GM12878 (cell line): ENCODE data around the gene MAP4. TPM values are rescaled to one million over a fixed set of nuclear protein-coding genes. Genes with fewer than 3 reads are reported as not detected.

Source experiments
- ATAC-seq: fragments of 200-7000 bp; cut with Tn5 transposase; 3 replicates; pipeline ENCODE4 v1.9.1; 2020; ENCODE audit warnings: mild to moderate bottlenecking, moderate library complexity
- BruUV-seq: library from RNA; stranded (reverse); fragments of 400-500 nt; replicated peaks from 2 replicates; lab custom pipeline; 2021; lab: Mats Ljungman, UMichigan
- CTCF ChIA-PET: fragments of 300-600 bp; sonication (Branson Sonifier 250); formaldehyde crosslinking; extraction: SDS; loops from one replicate; lab custom pipeline; 2021; ENCODE audit warnings: inconsistent platforms; lab: Yijun Ruan, JAX
- POLR2A ChIA-PET: fragments of 350-600 bp; formaldehyde crosslinking; extraction: SDS; loops from one replicate; lab custom pipeline; 2021; ENCODE audit warnings: inconsistent platforms; lab: Charles Lee
- RAD21 ChIA-PET: fragments of 300-600 bp; sonication (Branson Sonifier 250); formaldehyde crosslinking; loops from one replicate; lab custom pipeline; 2023; ENCODE audit warnings: antibody characterized with exemption; ENCODE audit not compliant: unreplicated experiment; lab: Charles Lee
- SMC1A ChIA-PET: fragments of 300-600 bp; sonication (Branson Sonifier 250); formaldehyde crosslinking; loops from one replicate; lab custom pipeline; 2023; ENCODE audit not compliant: unreplicated experiment, uncharacterized antibody; lab: Charles Lee
- DNase-seq: peaks from one replicate; pipeline ENCODE4 v3.0.0-alpha.2; 2011; ENCODE audit warnings: low read depth, low spot score
- FAIRE-seq: peaks from 3 replicates; lab custom pipeline; 2011; peaks lifted over from hg19 to GRCh38; lab: Jason Lieb, UNC
- H2AFZ ChIP-seq: 2 replicates; pipeline ENCODE4 v1.6.0; 2011; ENCODE audit warnings: low read depth, low read length, control low read depth; ENCODE audit not compliant: control insufficient read depth
- H3K27ac ChIP-seq: 2 replicates; pipeline ENCODE4 v1.5.1; 2011; ENCODE audit warnings: control low read depth; ENCODE audit not compliant: control insufficient read depth, insufficient read depth
- H3K27me3 ChIP-seq, 2 experiments: replicated peaks in 1 of 2; 2 replicates each; pipeline versions ENCODE4 v1.6.0 to v1.6.1; 2011; ENCODE audit warnings: low read length in 1 of 2; ENCODE audit not compliant: control insufficient read depth in 2 of 2, insufficient read depth in 2 of 2
- H3K36me3 ChIP-seq, 2 experiments: 2 replicates each; pipeline ENCODE4 v1.5.1; 2011; ENCODE audit warnings: low read length in 1 of 2; ENCODE audit not compliant: control insufficient read depth in 2 of 2, insufficient read depth in 2 of 2
- H3K4me1 ChIP-seq: 2 replicates; pipeline ENCODE4 v1.6.1; 2011; ENCODE audit warnings: mild to moderate bottlenecking, low read length, moderate library complexity, mixed read lengths; ENCODE audit not compliant: control insufficient read depth, insufficient read depth
- H3K4me2 ChIP-seq: 2 replicates; pipeline ENCODE4 v1.6.0; 2011; ENCODE audit warnings: control low read depth; ENCODE audit not compliant: control insufficient read depth, insufficient read depth
- H3K4me3 ChIP-seq: fragments of 200-600 bp; sonication (generic); 2 replicates; pipeline ENCODE4 v1.5.1; 2016
- H3K79me2 ChIP-seq: 2 replicates; pipeline ENCODE4 v1.6.0; 2011; ENCODE audit warnings: low read length; ENCODE audit not compliant: control insufficient read depth, insufficient read depth
- H3K9ac ChIP-seq: 2 replicates; pipeline ENCODE4 v1.8.0; 2011; ENCODE audit warnings: low read length, control low read depth, mixed read lengths; ENCODE audit not compliant: control insufficient read depth, insufficient read depth
- H3K9me3 ChIP-seq: replicated peaks from 3 replicates; pipeline ENCODE4 v1.5.1; 2011; ENCODE audit warnings: mild to moderate bottlenecking, low read length; ENCODE audit not compliant: control insufficient read depth, insufficient read depth
- H4K20me1 ChIP-seq: 2 replicates; pipeline ENCODE4 v1.6.0; 2011; ENCODE audit not compliant: control insufficient read depth, insufficient read depth
- ATF7 ChIP-seq: fragments of 450-650 bp; IDR thresholded peaks from 2 replicates; pipeline ENCODE4 v1.6.1; 2016; ENCODE audit warnings: low read depth, mild to moderate bottlenecking
- BCL11A ChIP-seq: IDR thresholded peaks from 2 replicates; pipeline ENCODE4 v1.6.1; 2011; ENCODE audit warnings: low read depth, low read length
- CHD4 ChIP-seq: fragments of 200-600 bp; sonication (generic); IDR thresholded peaks from 2 replicates; pipeline ENCODE4 v1.6.1; 2016; ENCODE audit warnings: mild to moderate bottlenecking
- ESRRA ChIP-seq: IDR thresholded peaks from 2 replicates; pipeline ENCODE4 v1.6.1; 2012; ENCODE audit warnings: mild to moderate bottlenecking, low read length, improper control_type of control experiment
- FOS ChIP-seq: IDR thresholded peaks from 3 replicates; pipeline ENCODE4 v1.6.1; 2011; ENCODE audit warnings: borderline replicate concordance; ENCODE audit not compliant: insufficient read length; ENCODE audit errors: extremely low read depth
- HDGF ChIP-seq: fragments of 450-650 bp; IDR thresholded peaks from 2 replicates; pipeline ENCODE4 v1.6.1; 2016; ENCODE audit warnings: antibody characterized with exemption
- MLLT1 ChIP-seq: fragments of 450-650 bp; IDR thresholded peaks from 2 replicates; pipeline ENCODE4 v1.6.1; 2016; ENCODE audit warnings: mild to moderate bottlenecking
- NFYB ChIP-seq: IDR thresholded peaks from 2 replicates; pipeline ENCODE4 v1.6.1; 2011; ENCODE audit warnings: low read depth, mild to moderate bottlenecking, low read length, improper control_type of control experiment, moderate library complexity; ENCODE audit not compliant: insufficient read depth
- PKNOX1 ChIP-seq: fragments of 450-650 bp; IDR thresholded peaks from 2 replicates; pipeline ENCODE4 v1.6.1; 2016; ENCODE audit warnings: mild to moderate bottlenecking
- ZBED1 ChIP-seq: IDR thresholded peaks from 2 replicates; pipeline ENCODE4 v1.6.1; 2016; ENCODE audit warnings: borderline replicate concordance
- ZNF592 ChIP-seq: fragments of 450-650 bp; IDR thresholded peaks from 2 replicates; pipeline ENCODE4 v1.6.1; 2017; ENCODE audit warnings: mild to moderate bottlenecking, moderate library complexity
- WGBS: methylation state at CpG from one replicate; pipeline ENCODE4 v1.1.6; 2016; ENCODE audit warnings: low lambda C conversion rate; ENCODE audit not compliant: insufficient replicate concordance, insufficient coverage; ENCODE audit errors: missing lambda C conversion rate; 5-methylcytosine and 5-hydroxymethylcytosine counted together
- in situ Hi-C: fragments of 300-500 bp; cut with MboI; formaldehyde crosslinking; loops from 9 replicates; pipeline ENCODE4 v1.14.3; 2018; ENCODE audit warnings: mixed read lengths
- intact Hi-C: fragments of 100-400 bp; cut with micrococcal nuclease; formaldehyde crosslinking; loops from one replicate; pipeline ENCODE4 v1.14.2; 2022; ENCODE audit not compliant: unreplicated experiment
- polyA plus RNA-seq, 11 experiments: library from polyadenylated mRNA; depleted of rRNA in 4 of 11; unstranded in 6 of 11; stranded (reverse) in 5 of 11; fragments of >200 nt; fragmentation: Nextera tagmentation in 4 of 11; fragmentation: Illumina TruSeq in 1 of 11; extraction: Ambion mirVana in 4 of 11; extraction: Trizol in 1 of 11; gene quantifications; 1 replicate in 1 of 11; 2 replicates in 10 of 11; pipeline versions ENCODE4 v1.2.1 to v1.2.3, GENCODE V29; 2011 to 2016; ENCODE audit warnings: inconsistent platforms in 2 of 11, missing spikeins in 2 of 11, low read depth in 1 of 11
- total RNA-seq, 4 experiments: library from RNA; depleted of rRNA in 3 of 4; stranded (reverse); fragments of >200 nt in 3 of 4; fragmentation: Illumina TruSeq in 1 of 4; extraction: Trizol in 1 of 4; gene quantifications; 2 replicates each; pipeline versions ENCODE4 v1.2.1 to v1.2.3, GENCODE V29; 2013 to 2021

Gene MAP4
- total and polyA plus RNA-seq, 10 of the 15 experiments (the other 5 are each of a cell fraction or from before 2014, with no cell fraction given) = 22.2 to 145 (median 47.2) TPM

- no peaks in the 10 kb centered on the region for H4K20me1 ChIP-seq
- no peaks in the 10 kb centered on the region; the same call in none of the 2 replicates for H3K79me2 ChIP-seq
- intact Hi-C loops = no loop called here
- peaks cover 17% of the 10 kb centered on the region for H3K4me1 ChIP-seq
- ChIA-PET RAD21 (interaction anchor here (0.6 kb wide), 1 partner anchor 110 kb away, joined by 3 read pairs; no protein-coding TSS in a partner anchor), SMC1A (no interaction called here), CTCF (no interaction called here), POLR2A (no interaction called here)
- no peak for DNase-seq
- TF ChIP-seq ZBED1 (no peak), MLLT1 (no peak), ZNF592 (no peak), ATF7 (no peak), ESRRA (no peak), BCL11A (no peak), NFYB (no peak), PKNOX1 (no peak), HDGF (no peak), CHD4 (no peak), FOS (no peak)
- H3K4me2 ChIP-seq = no peak overlapping the region
- in situ Hi-C loops = no loop called here
- 0 out of 4 replicates have a peak, but pooled peaks cover 0 to 2% of the 10 kb centered on the region in 2 experiments for H3K36me3 ChIP-seq
- H3K9me3 ChIP-seq = no peaks in the 10 kb centered on the region
- H3K4me3 ChIP-seq = no peak overlapping the region
- no peak overlapping the region for H3K27ac ChIP-seq
- 97% methylated on average over 8 of the region's 8 CpGs for WGBS
- H3K9ac ChIP-seq = no peak overlapping the region
- H3K27me3 ChIP-seq = no peaks in the 10 kb centered on the region
- FAIRE-seq = no peak
- no peak overlapping the region for H2AFZ ChIP-seq
- no peak for ATAC-seq
- no TSS peak for BruUV-seq
These were observed 37.8 kb downstream of the MAP4 start for GRCh38 chr3:47978386-47978785.
